Liver (tissue), 9 donors: Measurements from ENCODE around the gene MKS1. TPM values are rescaled to one million over a fixed set of nuclear protein-coding genes. Genes with fewer than 3 reads are reported as not detected.

ENCODE experiments used
- DNase-seq: peaks from one replicate; pipeline ENCODE4 v3.0.0-alpha.2; 2017; ENCODE audit warnings: low spot score
- H3K27ac ChIP-seq, 2 donors: one replicate each; pipeline ENCODE4 v1.7.0; 2013; ENCODE audit warnings: inconsistent platforms in 2 of 2, low read length in 2 of 2, control low read depth in 1 of 2, low read depth in 1 of 2, mild to moderate bottlenecking in 1 of 2
- H3K27me3 ChIP-seq, 4 donors: one replicate each; pipeline versions ENCODE4 v1.6.1 to v1.7.0; 2013; ENCODE audit warnings: low read length in 3 of 4, inconsistent platforms in 1 of 4, mild to moderate bottlenecking in 1 of 4, moderate library complexity in 1 of 4; ENCODE audit not compliant: control insufficient read depth in 4 of 4, insufficient read depth in 4 of 4
- H3K36me3 ChIP-seq, 4 donors: one replicate each; pipeline versions ENCODE4 v1.6.1 to v1.7.0; 2013; ENCODE audit warnings: low read length in 3 of 4, mild to moderate bottlenecking in 3 of 4, low read depth in 1 of 4, moderate library complexity in 1 of 4; ENCODE audit not compliant: control insufficient read depth in 4 of 4, insufficient read depth in 3 of 4
- H3K4me1 ChIP-seq, 4 donors: one replicate each; pipeline versions ENCODE4 v1.6.1 to v1.7.0; 2013; ENCODE audit warnings: low read length in 3 of 4, mild to moderate bottlenecking in 3 of 4, moderate library complexity in 1 of 4; ENCODE audit not compliant: control insufficient read depth in 4 of 4, insufficient read depth in 4 of 4
- H3K4me3 ChIP-seq, 3 donors: one replicate each; pipeline versions ENCODE4 v1.6.1 to v1.7.0; 2013; ENCODE audit warnings: low read length in 3 of 3, control low read depth in 1 of 3, low read depth in 1 of 3, mild to moderate bottlenecking in 1 of 3
- H3K9ac ChIP-seq, 2 donors: one replicate each; pipeline ENCODE4 v1.7.0; 2013; ENCODE audit warnings: low read length in 2 of 2, mild to moderate bottlenecking in 2 of 2, moderate library complexity in 2 of 2, control low read depth in 1 of 2, low read depth in 1 of 2
- H3K9me3 ChIP-seq, 4 donors: one replicate each; pipeline versions ENCODE4 v1.6.1 to v1.7.0; 2013; ENCODE audit warnings: low read length in 3 of 4; ENCODE audit not compliant: control insufficient read depth in 4 of 4
- EGR1 ChIP-seq, 2 donors: IDR thresholded peaks; 2 replicates each; pipeline ENCODE4 v1.6.1; 2016 to 2018; ENCODE audit warnings: antibody characterized with exemption in 2 of 2, low read depth in 2 of 2
- FOXA1 ChIP-seq: IDR thresholded peaks from 2 replicates; pipeline ENCODE4 v1.6.1; 2016; ENCODE audit warnings: antibody characterized with exemption
- FOXA2 ChIP-seq: IDR thresholded peaks from 2 replicates; pipeline ENCODE4 v1.6.1; 2016; ENCODE audit warnings: antibody characterized with exemption
- GABPA ChIP-seq, 2 donors: IDR thresholded peaks in 1 of 2; conservative IDR thresholded peaks in 1 of 2; 2 replicates each; pipeline ENCODE4 v1.6.1; 2016; ENCODE audit warnings: antibody characterized with exemption in 2 of 2, mild to moderate bottlenecking in 1 of 2, moderate library complexity in 1 of 2
- HNF4A ChIP-seq, 2 donors: conservative IDR thresholded peaks; 2 replicates each; pipeline ENCODE4 v1.6.1; 2016; ENCODE audit warnings: antibody characterized with exemption in 2 of 2, mild to moderate bottlenecking in 2 of 2
- HNF4G ChIP-seq: IDR thresholded peaks from 2 replicates; pipeline ENCODE4 v1.6.1; 2016; ENCODE audit warnings: antibody characterized with exemption
- JUND ChIP-seq, 2 donors: IDR thresholded peaks; 2 replicates each; pipeline ENCODE4 v1.6.1; 2016; ENCODE audit warnings: antibody characterized with exemption in 2 of 2
- NR2F2 ChIP-seq: IDR thresholded peaks from 2 replicates; pipeline ENCODE4 v1.6.1; 2016; ENCODE audit warnings: antibody characterized with exemption
- RAD21 ChIP-seq, 2 donors: IDR thresholded peaks; 2 replicates each; pipeline ENCODE4 v1.6.1; 2016; ENCODE audit warnings: antibody characterized with exemption in 2 of 2, mild to moderate bottlenecking in 2 of 2
- REST ChIP-seq: IDR thresholded peaks from 2 replicates; pipeline ENCODE4 v1.6.1; 2016; ENCODE audit warnings: antibody characterized with exemption, mild to moderate bottlenecking
- RXRA ChIP-seq, 2 donors: IDR thresholded peaks; 2 replicates each; pipeline ENCODE4 v1.6.1; 2017 to 2018; ENCODE audit warnings: antibody characterized with exemption in 2 of 2, mild to moderate bottlenecking in 1 of 2
- SP1 ChIP-seq: IDR thresholded peaks from 2 replicates; pipeline ENCODE4 v1.6.1; 2018; ENCODE audit warnings: antibody characterized with exemption, mild to moderate bottlenecking
- TAF1 ChIP-seq: conservative IDR thresholded peaks from 2 replicates; pipeline ENCODE4 v1.6.1; 2016; ENCODE audit warnings: antibody characterized with exemption, mild to moderate bottlenecking
- YY1 ChIP-seq: IDR thresholded peaks from 2 replicates; pipeline ENCODE4 v1.6.1; 2016; ENCODE audit warnings: antibody characterized with exemption, mild to moderate bottlenecking
- ZBTB33 ChIP-seq: IDR thresholded peaks from 2 replicates; pipeline ENCODE4 v1.6.1; 2016; ENCODE audit warnings: antibody characterized with exemption
- WGBS: extraction: QIAGEN DNeasy Blood & Tissue Kit; methylation state at CpG from one replicate; pipeline ENCODE4 v1.1.7; 2013; 5-methylcytosine and 5-hydroxymethylcytosine counted together
- polyA plus RNA-seq, 2 donors: library from polyadenylated mRNA; stranded (reverse) in 1 of 2; unstranded in 1 of 2; fragments of 200-250 nt in 1 of 2; fragments of >200 nt in 1 of 2; fragmentation: Nextera tagmentation in 1 of 2; extraction: Ambion mirVana in 1 of 2; gene quantifications; one replicate each; pipeline versions ENCODE4 v1.2.1 to v1.2.3, GENCODE V29; 2013 to 2015
- total RNA-seq, 2 donors: library from RNA; depleted of rRNA; stranded (reverse); fragments of >200 nt; gene quantifications; one replicate each; pipeline ENCODE4 v1.2.3, GENCODE V29; 2014
- TF ChIP-seq, protein P1 (sequence below): IDR thresholded peaks from 2 replicates; pipeline ENCODE4 v1.6.1; 2016; ENCODE audit warnings: antibody characterized with exemption
- TF ChIP-seq, protein P2 (sequence below): IDR thresholded peaks from 2 replicates; pipeline ENCODE4 v1.6.1; 2016; ENCODE audit warnings: antibody characterized with exemption
- TF ChIP-seq, protein P3 (sequence below): fragments of 150-350 bp; IDR thresholded peaks from 2 replicates; pipeline ENCODE4 v1.5.1; 2017; ENCODE audit warnings: improper control_type of control experiment, low read depth, low read length; ENCODE audit not compliant: missing input control
- donor health status: healthy.
- donor health status: healthy.
- donor health status: healthy.
- donor health status: healthy.
- donor health status: healthy.

The MKS1 gene
- total and polyA plus RNA-seq, 4 donors, result 4.4 to 7.9 (median 5.1) TPM

GRCh38 chr17:58191241-58191896 is 27.7 kb downstream of the MKS1 start:
- 31% methylated on average over 14 of the region's 14 CpGs for WGBS
- Histone ChIP-seq H3K4me1 (no peaks in the 10 kb centered on the region), H3K27me3 (peaks cover 0 to 5% (median 0%) of the 10 kb centered on the region in 4 donors), H3K36me3 (no peaks in the 10 kb centered on the region), H3K9ac (no peak overlapping the region), H3K27ac (no peak overlapping the region), H3K9me3 (no peaks in the 10 kb centered on the region), H3K4me3 (no peak overlapping the region)
- no peak for DNase-seq
- TF ChIP-seq RAD21 (IDR thresholded peaks at IDR 0.05), result no peak
- no peak for TF ChIP-seq TAF1
- TF ChIP-seq FOXA2, result no peak
- no peak for TF ChIP-seq HNF4A (conservative IDR thresholded peaks at IDR 0.05)
- no peak for TF ChIP-seq SP1
- no peak for TF ChIP-seq EGR1 (IDR thresholded peaks at IDR 0.05; ENCODE audit: low read depth in 2 of 2)
- no peak for TF ChIP-seq HNF4G
- TF ChIP-seq JUND (IDR thresholded peaks at IDR 0.05), result no peak
- no peak for TF ChIP-seq REST
- TF ChIP-seq GABPA (IDR thresholded peaks at IDR 0.05 in 1 of 2, conservative IDR thresholded peaks at IDR 0.05 in 1 of 2), result no peak

- Histone ChIP-seq H3K4me1 (no peaks in the 10 kb centered on the region), H3K9ac (no peak overlapping the region)
- TF ChIP-seq, protein P1, sequence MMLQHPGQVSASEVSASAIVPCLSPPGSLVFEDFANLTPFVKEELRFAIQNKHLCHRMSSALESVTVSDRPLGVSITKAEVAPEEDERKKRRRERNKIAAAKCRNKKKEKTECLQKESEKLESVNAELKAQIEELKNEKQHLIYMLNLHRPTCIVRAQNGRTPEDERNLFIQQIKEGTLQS, result no peak
- TF ChIP-seq, protein P2, sequence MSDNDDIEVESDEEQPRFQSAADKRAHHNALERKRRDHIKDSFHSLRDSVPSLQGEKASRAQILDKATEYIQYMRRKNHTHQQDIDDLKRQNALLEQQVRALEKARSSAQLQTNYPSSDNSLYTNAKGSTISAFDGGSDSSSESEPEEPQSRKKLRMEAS, result no peak
- TF ChIP-seq, protein P3, sequence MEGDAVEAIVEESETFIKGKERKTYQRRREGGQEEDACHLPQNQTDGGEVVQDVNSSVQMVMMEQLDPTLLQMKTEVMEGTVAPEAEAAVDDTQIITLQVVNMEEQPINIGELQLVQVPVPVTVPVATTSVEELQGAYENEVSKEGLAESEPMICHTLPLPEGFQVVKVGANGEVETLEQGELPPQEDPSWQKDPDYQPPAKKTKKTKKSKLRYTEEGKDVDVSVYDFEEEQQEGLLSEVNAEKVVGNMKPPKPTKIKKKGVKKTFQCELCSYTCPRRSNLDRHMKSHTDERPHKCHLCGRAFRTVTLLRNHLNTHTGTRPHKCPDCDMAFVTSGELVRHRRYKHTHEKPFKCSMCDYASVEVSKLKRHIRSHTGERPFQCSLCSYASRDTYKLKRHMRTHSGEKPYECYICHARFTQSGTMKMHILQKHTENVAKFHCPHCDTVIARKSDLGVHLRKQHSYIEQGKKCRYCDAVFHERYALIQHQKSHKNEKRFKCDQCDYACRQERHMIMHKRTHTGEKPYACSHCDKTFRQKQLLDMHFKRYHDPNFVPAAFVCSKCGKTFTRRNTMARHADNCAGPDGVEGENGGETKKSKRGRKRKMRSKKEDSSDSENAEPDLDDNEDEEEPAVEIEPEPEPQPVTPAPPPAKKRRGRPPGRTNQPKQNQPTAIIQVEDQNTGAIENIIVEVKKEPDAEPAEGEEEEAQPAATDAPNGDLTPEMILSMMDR, result no peak
- TF ChIP-seq TAF1 (no peak), HNF4G (no peak), JUND (IDR thresholded peaks at IDR 0.05) (no peak), NR2F2 (no peak), REST (no peak), RAD21 (IDR thresholded peaks at IDR 0.05) (no peak), FOXA2 (no peak), GABPA (IDR thresholded peaks at IDR 0.05 in 1 of 2, conservative IDR thresholded peaks at IDR 0.05 in 1 of 2) (no peak), SP1 (no peak), RXRA (IDR thresholded peaks at IDR 0.05) (no peak), ZBTB33 (no peak), EGR1 (IDR thresholded peaks at IDR 0.05; ENCODE audit: low read depth in 2 of 2) (no peak), YY1 (no peak), FOXA1 (no peak), HNF4A (conservative IDR thresholded peaks at IDR 0.05) (no peak)
Measured at GRCh38 chr17:58189436-58190146, 29.5 kb downstream of the MKS1 start.

More at GRCh38 chr17:58189436-58190146, 29.5 kb downstream of the MKS1 start:
- Histone ChIP-seq H3K27me3 (peaks cover 0 to 5% (median 0%) of the 10 kb centered on the region in 4 donors), H3K36me3 (no peaks in the 10 kb centered on the region), H3K9me3 (no peaks in the 10 kb centered on the region), H3K27ac (no peak overlapping the region), H3K4me3 (no peak overlapping the region)
- 68% methylated on average over 11 of the region's 11 CpGs for WGBS
- no peak for DNase-seq
